Suprapubic skin (tissue), 4 donors: ENCODE results near the gene CLPSL2.

Experiments used
- CTCF ChIP-seq, 2 donors: fragments of 200-600 bp in 1 of 2; fragments of 450-650 bp in 1 of 2; sonication (generic) in 1 of 2; IDR thresholded peaks; one replicate each; pipeline ENCODE4 v1.5.1; 2016 to 2019; ENCODE audit warnings: antibody characterized with exemption in 2 of 2, mild to moderate bottlenecking in 1 of 2, moderate library complexity in 1 of 2
- POLR2A ChIP-seq, 2 donors: fragments of 450-650 bp; IDR thresholded peaks; one replicate each; pipeline ENCODE4 v1.6.1; 2017; ENCODE audit warnings: antibody characterized with exemption in 2 of 2, mild to moderate bottlenecking in 2 of 2, moderate library complexity in 2 of 2
- POLR2AphosphoS5 ChIP-seq, 3 donors: sonication (generic); formaldehyde crosslinking; IDR thresholded peaks; one replicate each; pipeline ENCODE4 v1.6.1; 2017; ENCODE audit warnings: antibody characterized with exemption in 3 of 3

GRCh38 chr6:35788423-35788982, 12.1 kb downstream of the CLPSL2 start:
- TF ChIP-seq CTCF (IDR thresholded peaks at IDR 0.05), result no peak
- TF ChIP-seq POLR2AphosphoS5 (IDR thresholded peaks at IDR 0.05), result no peak
- TF ChIP-seq POLR2A (IDR thresholded peaks at IDR 0.05), result no peak
